Keratinocyte (primary cell): ENCODE results near the gene USP34.

Experiments used
- EZH2 ChIP-seq: IDR thresholded peaks from one replicate; pipeline ENCODE4 v1.6.1; 2012; ENCODE audit warnings: inconsistent platforms, mild to moderate bottlenecking, low read length, moderate library complexity
- TF ChIP-seq, protein P1 (sequence below), 3 experiments: IDR thresholded peaks in 1 of 3; conservative IDR thresholded peaks in 1 of 3; optimal IDR thresholded peaks in 1 of 3; 2 replicates in 2 of 3; 3 replicates in 1 of 3; pipeline versions ENCODE3 to v1.5.1; 2011; ENCODE audit warnings: low read length in 3 of 3, mild to moderate bottlenecking in 3 of 3, moderate library complexity in 2 of 3, control low read depth in 1 of 3, inconsistent platforms in 1 of 3; ENCODE audit not compliant: insufficient read depth in 2 of 3; ENCODE audit errors: extremely low read depth in 1 of 3

DNA sequence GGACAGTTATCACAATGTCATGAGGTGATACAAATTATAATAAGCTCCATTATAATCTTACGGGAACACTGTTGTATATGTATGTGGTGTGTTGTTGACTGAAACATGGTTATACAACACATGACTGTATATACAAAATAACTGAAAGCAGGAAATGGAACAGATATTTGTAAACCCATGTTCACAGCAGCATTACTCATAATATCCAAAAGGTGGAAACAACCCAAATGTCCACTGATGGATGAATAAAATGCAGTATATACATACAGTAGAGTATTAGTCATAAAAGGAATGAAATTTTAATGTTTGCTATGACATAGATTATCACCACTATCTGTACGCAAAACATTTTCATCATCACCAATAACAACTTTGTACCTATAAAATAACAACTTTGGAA lies 107.3 kb downstream of the USP34 start:
- no peak for TF ChIP-seq EZH2
- TF ChIP-seq, protein P1, sequence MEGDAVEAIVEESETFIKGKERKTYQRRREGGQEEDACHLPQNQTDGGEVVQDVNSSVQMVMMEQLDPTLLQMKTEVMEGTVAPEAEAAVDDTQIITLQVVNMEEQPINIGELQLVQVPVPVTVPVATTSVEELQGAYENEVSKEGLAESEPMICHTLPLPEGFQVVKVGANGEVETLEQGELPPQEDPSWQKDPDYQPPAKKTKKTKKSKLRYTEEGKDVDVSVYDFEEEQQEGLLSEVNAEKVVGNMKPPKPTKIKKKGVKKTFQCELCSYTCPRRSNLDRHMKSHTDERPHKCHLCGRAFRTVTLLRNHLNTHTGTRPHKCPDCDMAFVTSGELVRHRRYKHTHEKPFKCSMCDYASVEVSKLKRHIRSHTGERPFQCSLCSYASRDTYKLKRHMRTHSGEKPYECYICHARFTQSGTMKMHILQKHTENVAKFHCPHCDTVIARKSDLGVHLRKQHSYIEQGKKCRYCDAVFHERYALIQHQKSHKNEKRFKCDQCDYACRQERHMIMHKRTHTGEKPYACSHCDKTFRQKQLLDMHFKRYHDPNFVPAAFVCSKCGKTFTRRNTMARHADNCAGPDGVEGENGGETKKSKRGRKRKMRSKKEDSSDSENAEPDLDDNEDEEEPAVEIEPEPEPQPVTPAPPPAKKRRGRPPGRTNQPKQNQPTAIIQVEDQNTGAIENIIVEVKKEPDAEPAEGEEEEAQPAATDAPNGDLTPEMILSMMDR (optimal IDR thresholded peaks at IDR 0.05 in 1 of 3, IDR thresholded peaks at IDR 0.05 in 1 of 3, conservative IDR thresholded peaks at IDR 0.05 in 1 of 3; ENCODE audit: extremely low read depth in 1 of 3, insufficient read depth in 2 of 3, low read length in 3 of 3): no peak
